GM10248 (cell line): ENCODE data around the gene XYLT1.

Source experiments
- CTCF ChIA-PET: fragments of 300-600 bp; sonication (Branson Sonifier 250); formaldehyde crosslinking; extraction: SDS; loops from one replicate; lab custom pipeline; 2021; ENCODE audit warnings: antibody characterized with exemption; lab: Yijun Ruan, JAX
- POLR2A ChIA-PET: fragments of 350-650 bp; sonication (Branson Sonifier 250); formaldehyde crosslinking; extraction: SDS; loops from one replicate; lab custom pipeline; 2020; ENCODE audit warnings: antibody characterized with exemption; lab: Yijun Ruan, JAX
- DNase-seq: peaks from one replicate; pipeline ENCODE4 v3.0.0; 2012; ENCODE audit errors: extremely low spot score
- TF ChIP-seq, protein P1 (sequence below): IDR thresholded peaks from 2 replicates; pipeline ENCODE4 v1.5.1; 2012; ENCODE audit warnings: mild to moderate bottlenecking, low read depth; ENCODE audit errors: extremely low read depth, missing control alignments, control extremely low read depth

Gene XYLT1

DNA sequence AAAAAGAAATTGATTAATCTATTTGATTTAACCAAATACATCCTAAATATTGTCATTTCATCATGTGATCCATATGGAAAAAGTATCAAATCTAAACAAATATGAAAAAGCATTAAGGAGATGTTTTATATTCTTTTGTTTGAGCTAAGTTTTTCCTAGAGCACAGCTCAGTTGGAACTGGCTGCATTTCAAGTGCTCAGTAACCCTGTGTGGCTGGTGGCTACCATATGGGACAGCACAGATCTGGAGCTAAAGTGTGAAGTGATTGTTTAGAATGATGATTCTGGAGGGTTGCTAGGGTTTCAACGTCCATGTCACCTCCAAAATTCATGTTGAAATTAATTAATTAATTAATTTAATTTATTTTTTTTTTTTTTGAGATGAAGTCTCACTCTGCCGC lies 137.5 kb downstream of the XYLT1 start:
- POLR2A ChIA-PET, result no interaction called here
- CTCF ChIA-PET, result interaction anchor here (2.1 kb wide), 1 partner anchor 19 kb away, joined by 7 read pairs; no protein-coding TSS in a partner anchor
- TF ChIP-seq, protein P1, sequence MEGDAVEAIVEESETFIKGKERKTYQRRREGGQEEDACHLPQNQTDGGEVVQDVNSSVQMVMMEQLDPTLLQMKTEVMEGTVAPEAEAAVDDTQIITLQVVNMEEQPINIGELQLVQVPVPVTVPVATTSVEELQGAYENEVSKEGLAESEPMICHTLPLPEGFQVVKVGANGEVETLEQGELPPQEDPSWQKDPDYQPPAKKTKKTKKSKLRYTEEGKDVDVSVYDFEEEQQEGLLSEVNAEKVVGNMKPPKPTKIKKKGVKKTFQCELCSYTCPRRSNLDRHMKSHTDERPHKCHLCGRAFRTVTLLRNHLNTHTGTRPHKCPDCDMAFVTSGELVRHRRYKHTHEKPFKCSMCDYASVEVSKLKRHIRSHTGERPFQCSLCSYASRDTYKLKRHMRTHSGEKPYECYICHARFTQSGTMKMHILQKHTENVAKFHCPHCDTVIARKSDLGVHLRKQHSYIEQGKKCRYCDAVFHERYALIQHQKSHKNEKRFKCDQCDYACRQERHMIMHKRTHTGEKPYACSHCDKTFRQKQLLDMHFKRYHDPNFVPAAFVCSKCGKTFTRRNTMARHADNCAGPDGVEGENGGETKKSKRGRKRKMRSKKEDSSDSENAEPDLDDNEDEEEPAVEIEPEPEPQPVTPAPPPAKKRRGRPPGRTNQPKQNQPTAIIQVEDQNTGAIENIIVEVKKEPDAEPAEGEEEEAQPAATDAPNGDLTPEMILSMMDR, result no peak
- no peak for DNase-seq

DNA sequence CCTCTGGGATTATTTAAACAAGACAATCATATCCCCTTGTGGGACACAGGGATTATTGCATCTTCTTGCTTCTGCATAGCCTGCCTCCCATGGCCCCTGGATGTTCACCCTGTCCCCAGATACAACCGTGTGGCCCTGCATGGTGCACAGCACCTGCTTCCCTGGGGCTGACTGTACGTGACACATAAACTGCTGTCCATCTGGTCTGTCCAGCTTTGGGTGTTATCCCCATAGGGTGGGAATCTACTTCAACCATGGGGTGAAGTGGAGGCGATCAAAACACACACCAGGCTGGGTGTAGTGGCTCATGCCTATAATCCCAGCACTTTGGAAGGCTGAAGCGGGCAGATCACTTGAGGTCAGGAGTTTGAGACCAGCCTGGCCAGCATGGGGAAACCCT lies 138.8 kb downstream of the XYLT1 start:
- CTCF ChIA-PET, result interaction anchor here (2.1 kb wide), 1 partner anchor 18 kb away, joined by 7 read pairs; no protein-coding TSS in a partner anchor
- no peak for DNase-seq
- POLR2A ChIA-PET, result no interaction called here
- TF ChIP-seq, protein P1, result no peak

DNA sequence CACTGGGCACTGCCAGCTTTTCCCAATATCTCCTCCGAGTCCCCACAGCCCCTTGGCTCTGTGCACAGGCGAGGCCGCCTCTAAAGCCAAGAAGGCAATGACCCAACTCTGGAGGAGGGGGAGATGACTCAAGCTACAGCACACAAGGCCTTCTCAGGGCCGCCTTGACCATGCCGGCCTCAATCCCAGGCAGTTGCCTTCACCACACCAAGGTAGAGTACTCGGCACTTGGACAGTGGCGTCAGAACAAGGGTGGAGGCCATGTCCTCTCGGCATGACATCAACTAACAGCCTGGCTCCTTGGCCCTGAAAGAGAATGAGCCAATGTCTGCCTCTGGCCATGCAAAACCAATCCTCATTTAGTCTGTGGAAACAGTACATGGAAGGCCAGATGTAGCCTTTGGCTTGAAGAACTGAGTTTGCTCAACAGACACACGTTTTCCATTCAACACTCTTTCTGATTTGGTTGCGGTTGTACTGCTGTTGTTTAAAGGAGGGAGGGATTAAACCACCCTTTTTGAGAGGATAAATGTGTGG lies 139.6 kb downstream of the XYLT1 start:
- POLR2A ChIA-PET, result no interaction called here
- CTCF ChIA-PET, result interaction anchor here (1.4 kb wide), 1 partner anchor 15 kb away, joined by 5 read pairs; no protein-coding TSS in a partner anchor
- TF ChIP-seq, protein P1, result no peak
- DNase-seq, result no peak

DNA sequence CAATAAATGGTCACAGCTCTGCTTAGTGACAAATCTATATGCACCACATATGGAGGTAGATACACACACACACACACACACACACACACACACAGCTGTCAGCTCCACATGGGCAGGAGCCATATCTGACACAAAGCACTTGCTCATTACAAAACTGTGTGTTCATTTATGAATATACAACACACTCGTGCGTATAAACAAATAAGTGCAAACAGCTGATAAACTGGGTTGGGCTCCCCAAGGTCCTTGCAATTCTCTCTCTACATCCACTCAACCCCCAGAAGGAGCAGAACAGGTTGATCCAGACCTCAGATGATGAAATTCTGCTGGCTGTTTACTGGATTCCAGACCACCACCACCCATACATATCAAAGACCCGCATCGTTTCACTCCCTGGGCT lies 140.7 kb downstream of the XYLT1 start:
- CTCF ChIA-PET, result interaction anchor here (1.4 kb wide), 1 partner anchor 16 kb away, joined by 5 read pairs; no protein-coding TSS in a partner anchor
- TF ChIP-seq, protein P1, result no peak
- POLR2A ChIA-PET, result no interaction called here
- DNase-seq, result no peak

DNA sequence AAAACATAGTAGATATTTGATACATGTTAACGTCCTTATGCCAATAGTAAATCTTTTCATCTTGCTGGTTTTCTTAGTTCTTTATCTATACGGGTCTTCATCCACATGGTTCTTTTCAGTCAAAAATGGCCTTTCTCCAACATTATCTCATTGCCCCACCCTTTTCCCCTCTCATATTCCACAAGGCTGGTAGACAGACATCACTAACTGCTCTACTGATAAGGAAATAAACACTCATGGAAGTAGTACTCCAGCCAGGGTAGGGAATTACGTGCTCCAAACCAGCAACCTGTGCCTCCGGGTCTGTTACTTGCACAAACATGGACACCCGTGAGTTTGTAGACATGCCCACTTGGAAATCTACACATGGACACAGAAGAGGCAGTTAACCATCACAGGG lies 141.4 kb downstream of the XYLT1 start:
- ChIA-PET POLR2A (no interaction called here), CTCF (no interaction called here)
- DNase-seq, result no peak
- TF ChIP-seq, protein P1, result no peak

DNA sequence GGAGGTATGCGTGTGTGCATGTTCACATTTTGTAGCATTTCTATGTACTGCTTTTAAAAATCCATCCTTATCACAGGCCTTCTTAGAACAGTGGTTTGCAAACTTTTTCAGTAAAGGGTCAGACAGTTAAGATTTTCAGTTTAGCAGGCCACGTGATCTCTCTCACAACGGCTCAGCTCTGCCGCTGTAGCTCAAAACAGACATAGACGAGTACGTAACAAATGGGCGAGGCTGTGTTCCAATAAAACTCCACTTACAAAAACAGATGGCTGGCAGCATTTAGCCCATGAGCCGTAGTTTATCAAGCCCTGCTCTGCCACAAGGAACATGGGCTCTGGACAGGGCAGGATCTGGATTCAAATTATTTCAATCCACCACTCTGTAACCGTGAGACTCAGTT lies 141.8 kb downstream of the XYLT1 start:
- TF ChIP-seq, protein P1, result no peak
- no peak for DNase-seq
- ChIA-PET CTCF (interaction anchor here (0.6 to 1.8 kb wide), 2 partner anchors 15 to 37 kb away, joined by 3 to 7 read pairs; no protein-coding TSS in a partner anchor), POLR2A (no interaction called here)
